ENCODE data around the gene RASGRF1. TPM values are rescaled to one million over a fixed set of nuclear protein-coding genes. Genes with fewer than 3 reads are reported as not detected.

The RASGRF1 gene
- total RNA-seq, 1 donor from 2014 or later: not detected

DNA sequence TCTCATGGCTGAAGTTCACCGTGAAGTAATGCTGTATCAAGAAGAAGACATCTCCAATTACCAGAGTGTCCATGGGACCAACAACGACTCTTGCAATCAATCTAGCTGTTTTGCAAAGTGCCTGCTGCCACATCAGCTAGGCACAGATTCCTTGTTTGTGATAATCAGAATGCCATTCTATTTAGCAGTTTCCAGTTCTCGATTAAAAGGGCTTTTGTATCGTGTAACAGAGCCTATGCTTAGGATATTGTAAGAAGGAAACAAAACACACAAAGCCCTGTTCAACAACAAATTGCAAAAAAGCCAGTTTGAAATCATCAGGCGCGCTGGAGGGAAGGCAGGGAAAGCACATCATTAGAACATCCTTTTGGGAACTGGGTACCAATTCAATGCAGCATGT, 26.1 kb downstream of the RASGRF1 start:
- DNase-seq (ENCODE audit: extremely low spot score in 2 of 2): no peak
- Histone ChIP-seq H3K36me3 (no peaks in the 10 kb centered on the region), H3K4me3 (no peak overlapping the region), H3K27ac (no peak overlapping the region), H3K27me3 (no peaks in the 10 kb centered on the region), H3K4me1 (peaks cover 13% of the 10 kb centered on the region), H3K9me3 (no peaks in the 10 kb centered on the region)
- intact Hi-C loops (cut with DNase I): no loop called here
- TF ChIP-seq, protein P1, sequence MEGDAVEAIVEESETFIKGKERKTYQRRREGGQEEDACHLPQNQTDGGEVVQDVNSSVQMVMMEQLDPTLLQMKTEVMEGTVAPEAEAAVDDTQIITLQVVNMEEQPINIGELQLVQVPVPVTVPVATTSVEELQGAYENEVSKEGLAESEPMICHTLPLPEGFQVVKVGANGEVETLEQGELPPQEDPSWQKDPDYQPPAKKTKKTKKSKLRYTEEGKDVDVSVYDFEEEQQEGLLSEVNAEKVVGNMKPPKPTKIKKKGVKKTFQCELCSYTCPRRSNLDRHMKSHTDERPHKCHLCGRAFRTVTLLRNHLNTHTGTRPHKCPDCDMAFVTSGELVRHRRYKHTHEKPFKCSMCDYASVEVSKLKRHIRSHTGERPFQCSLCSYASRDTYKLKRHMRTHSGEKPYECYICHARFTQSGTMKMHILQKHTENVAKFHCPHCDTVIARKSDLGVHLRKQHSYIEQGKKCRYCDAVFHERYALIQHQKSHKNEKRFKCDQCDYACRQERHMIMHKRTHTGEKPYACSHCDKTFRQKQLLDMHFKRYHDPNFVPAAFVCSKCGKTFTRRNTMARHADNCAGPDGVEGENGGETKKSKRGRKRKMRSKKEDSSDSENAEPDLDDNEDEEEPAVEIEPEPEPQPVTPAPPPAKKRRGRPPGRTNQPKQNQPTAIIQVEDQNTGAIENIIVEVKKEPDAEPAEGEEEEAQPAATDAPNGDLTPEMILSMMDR (IDR thresholded peaks at IDR 0.05): no peak
- no peak for TF ChIP-seq POLR2A (IDR thresholded peaks at IDR 0.05)
- no peak for TF ChIP-seq POLR2AphosphoS5 (IDR thresholded peaks at IDR 0.05; ENCODE audit: insufficient read depth in 1 of 2, low read depth in 1 of 2)

DNA sequence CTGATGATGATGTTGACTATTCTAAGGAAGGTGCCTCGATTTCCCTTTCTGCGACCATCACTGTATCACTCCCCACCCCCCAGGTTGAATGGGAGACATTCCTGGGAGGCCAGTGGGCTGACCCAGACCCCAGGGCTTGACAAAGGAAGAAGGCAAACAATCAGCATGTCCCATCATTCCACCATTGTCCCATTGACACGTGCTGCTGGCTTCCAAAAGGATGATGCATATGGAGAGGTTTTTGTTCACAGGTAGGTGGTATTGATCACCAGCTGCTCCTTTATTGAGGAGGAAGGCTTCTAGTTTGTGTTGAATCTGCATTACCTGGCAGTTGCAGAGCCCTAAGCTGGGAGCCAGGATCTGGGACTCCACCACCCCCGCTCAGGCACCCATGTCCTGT, 30.4 kb downstream of the RASGRF1 start:
- no peaks in the 10 kb centered on the region for H3K27me3 ChIP-seq
- DNase-seq (ENCODE audit: extremely low spot score in 2 of 2): no peak
- H3K36me3 ChIP-seq: no peaks in the 10 kb centered on the region
- no peak overlapping the region for H3K4me3 ChIP-seq
- H3K27ac ChIP-seq: no peak overlapping the region
- H3K9me3 ChIP-seq: no peaks in the 10 kb centered on the region
- no peaks in the 10 kb centered on the region for H3K4me1 ChIP-seq
- TF ChIP-seq, protein P1 (IDR thresholded peaks at IDR 0.05): no peak
- intact Hi-C loops (cut with DNase I): no loop called here

DNA sequence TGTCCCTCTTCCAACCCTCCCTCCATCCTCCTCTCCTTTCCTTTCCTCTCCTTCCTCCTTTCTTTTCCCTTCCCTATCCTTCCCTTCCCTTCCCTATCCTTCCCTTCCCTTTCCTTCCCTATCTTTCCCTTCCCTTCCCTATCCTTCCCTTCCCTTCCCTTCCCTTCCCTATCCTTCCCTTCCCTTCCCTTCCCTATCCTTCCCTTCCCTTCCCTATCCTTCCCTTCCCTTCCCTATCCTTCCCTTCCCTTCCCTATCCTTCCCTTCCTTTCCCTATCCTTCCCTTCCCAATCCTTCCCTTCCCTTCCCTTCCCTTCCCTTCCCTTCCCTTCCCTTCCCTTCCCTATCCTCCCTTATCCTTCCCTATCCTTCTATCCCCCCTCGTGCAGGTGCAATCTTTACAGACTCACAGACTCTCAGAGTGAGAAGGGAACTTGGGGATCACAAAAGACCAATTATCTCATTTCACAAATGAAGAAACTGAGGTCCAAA, 31.5 kb downstream of the RASGRF1 start:
- DNase-seq (ENCODE audit: extremely low spot score in 2 of 2): no peak
- Histone ChIP-seq H3K36me3 (no peaks in the 10 kb centered on the region), H3K9me3 (no peaks in the 10 kb centered on the region), H3K27me3 (no peaks in the 10 kb centered on the region), H3K4me1 (no peaks in the 10 kb centered on the region), H3K27ac (no peak overlapping the region), H3K4me3 (no peak overlapping the region)
- intact Hi-C loops (cut with DNase I): no loop called here
- no peak for TF ChIP-seq POLR2A (IDR thresholded peaks at IDR 0.05)
- TF ChIP-seq, protein P1 (IDR thresholded peaks at IDR 0.05): no peak
- TF ChIP-seq POLR2AphosphoS5 (IDR thresholded peaks at IDR 0.05; ENCODE audit: insufficient read depth in 1 of 2, low read depth in 1 of 2): no peak

DNA sequence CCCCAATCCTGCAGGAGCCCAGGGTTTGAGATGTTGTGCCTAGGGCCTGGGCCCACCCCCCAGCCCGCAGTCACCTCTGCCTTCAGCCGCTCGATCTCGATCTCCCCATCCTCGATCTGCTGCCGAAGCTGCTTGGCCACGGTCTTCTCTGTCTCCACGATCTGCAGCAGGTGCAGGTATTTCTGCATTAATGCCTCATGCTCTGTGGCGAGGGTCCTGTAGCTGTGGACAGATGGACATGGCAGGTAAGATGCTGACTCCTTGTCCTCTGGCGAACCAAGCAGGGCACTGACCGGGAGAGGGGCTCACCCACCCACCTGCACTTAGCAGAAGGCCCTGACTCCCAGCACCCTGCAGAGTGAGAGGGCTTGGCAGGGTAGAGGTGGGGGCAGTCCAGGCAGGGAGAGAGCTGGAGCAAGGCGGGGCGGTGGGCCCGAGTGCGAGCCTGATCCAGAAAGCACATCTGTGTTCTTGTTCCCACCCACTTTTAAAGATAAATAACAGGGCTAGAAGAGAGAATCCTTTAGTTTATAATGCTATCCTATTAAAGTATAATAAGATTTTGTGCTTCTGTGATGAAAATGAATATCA, 32.2 kb downstream of the RASGRF1 start:
- H3K36me3 ChIP-seq: no peaks in the 10 kb centered on the region
- no peaks in the 10 kb centered on the region for H3K27me3 ChIP-seq
- no peak overlapping the region for H3K4me3 ChIP-seq
- no peak overlapping the region for H3K27ac ChIP-seq
- no peaks in the 10 kb centered on the region for H3K4me1 ChIP-seq
- intact Hi-C loops (cut with DNase I): no loop called here
- no peak for DNase-seq (ENCODE audit: extremely low spot score in 2 of 2)
- no peaks in the 10 kb centered on the region for H3K9me3 ChIP-seq
- no peak for TF ChIP-seq POLR2AphosphoS5 (IDR thresholded peaks at IDR 0.05; ENCODE audit: insufficient read depth in 1 of 2, low read depth in 1 of 2)
- no peak for TF ChIP-seq POLR2A (IDR thresholded peaks at IDR 0.05)

DNA sequence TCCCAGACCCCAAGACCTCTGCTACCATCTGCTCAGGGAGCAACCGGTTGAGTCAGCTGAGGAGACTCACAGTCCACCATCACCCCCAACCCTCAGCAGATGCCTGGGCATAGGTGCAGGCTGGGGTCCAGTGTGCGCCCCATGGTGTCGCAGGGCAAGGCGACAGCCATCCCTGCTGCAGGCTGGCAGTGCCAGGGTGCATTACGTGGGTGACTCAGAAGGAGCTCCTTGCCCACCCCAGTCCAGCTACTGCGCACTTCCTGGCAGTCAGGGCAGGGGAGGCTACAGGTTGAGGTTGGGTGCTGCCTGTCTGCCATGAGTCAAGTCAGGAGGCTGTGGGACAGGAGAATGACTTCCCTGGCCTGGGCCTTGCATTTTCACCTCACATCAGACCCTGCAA, 33.5 kb downstream of the RASGRF1 start:
- no peaks in the 10 kb centered on the region for H3K9me3 ChIP-seq
- intact Hi-C loops (cut with DNase I): no loop called here
- H3K36me3 ChIP-seq: no peaks in the 10 kb centered on the region
- TF ChIP-seq, protein P1 (IDR thresholded peaks at IDR 0.05): no peak
- no peak for TF ChIP-seq POLR2A (IDR thresholded peaks at IDR 0.05)
- no peak for TF ChIP-seq POLR2AphosphoS5 (IDR thresholded peaks at IDR 0.05; ENCODE audit: insufficient read depth in 1 of 2, low read depth in 1 of 2)
- H3K4me3 ChIP-seq: no peak overlapping the region
- H3K27me3 ChIP-seq: no peaks in the 10 kb centered on the region
- H3K27ac ChIP-seq: no peak overlapping the region
- H3K4me1 ChIP-seq: no peaks in the 10 kb centered on the region
- no peak for DNase-seq (ENCODE audit: extremely low spot score in 2 of 2)
